ENCODE data around the gene TEX14. TPM values are rescaled to one million over a fixed set of nuclear protein-coding genes. Genes with fewer than 3 reads are reported as not detected.
A peak's percentile ranks its signal among the peaks of the same experiment; 100 is the strongest.

TEX14 gene
- total and polyA plus RNA-seq, 2 experiments from 2014 or later, result 0.15 TPM; not detected in 1

DNA sequence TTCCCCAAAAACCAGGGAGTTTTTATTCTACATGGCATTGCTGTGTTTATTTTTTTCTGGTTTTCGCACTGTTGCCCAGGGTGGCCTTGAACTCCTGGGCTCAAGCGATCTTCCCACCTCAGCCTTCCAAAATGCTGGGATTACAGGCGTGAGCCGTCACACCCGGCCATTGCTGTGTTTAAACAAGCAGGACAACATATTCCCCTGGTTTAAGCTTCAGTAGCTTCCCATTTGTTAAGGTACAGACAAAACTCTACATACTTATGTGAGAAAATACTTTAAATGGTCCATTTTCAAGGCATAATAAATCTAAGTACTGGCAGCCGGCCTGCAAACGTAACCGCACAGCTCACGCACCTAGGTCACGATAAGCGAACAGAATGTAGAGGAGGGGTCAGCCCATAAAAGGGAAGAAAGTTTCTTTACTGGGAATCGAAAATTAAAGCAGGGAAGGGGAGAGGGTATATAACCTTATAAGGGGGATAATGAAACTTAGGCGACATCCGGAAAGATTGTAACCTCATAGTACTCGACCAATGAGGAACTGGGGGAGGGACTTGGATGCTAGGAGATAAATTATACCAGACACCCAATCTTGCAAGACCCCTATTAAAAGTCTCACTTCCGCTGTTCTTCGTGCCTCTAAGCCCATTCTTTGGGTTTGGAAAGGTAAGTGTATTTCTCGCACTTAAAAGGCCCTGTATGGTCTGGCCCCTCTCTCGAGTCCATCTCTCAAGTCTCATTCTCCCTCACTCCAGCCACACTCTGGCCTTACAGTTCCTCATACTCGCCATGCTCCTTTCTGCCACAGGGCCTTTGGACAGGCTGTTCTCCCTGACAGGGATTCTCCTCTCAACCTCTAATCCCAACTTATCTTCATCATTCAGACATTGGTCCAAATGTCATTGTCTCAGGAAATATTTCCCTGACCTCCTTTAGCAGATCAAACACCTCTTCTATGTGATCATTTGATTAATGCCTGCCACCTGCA, 59.2 kb downstream of the TEX14 start:
- TF ChIP-seq EZH2 (IDR thresholded peaks at IDR 0.05; ENCODE audit: insufficient read depth, poor library complexity, severe bottlenecking) (no peak), EZH2phosphoT487 (IDR thresholded peaks at IDR 0.05; ENCODE audit: insufficient read depth, low read depth) (no peak)
- Histone ChIP-seq H3K9ac (peak overlapping the region; percentile 91), H4K20me1 (ENCODE audit: insufficient read depth) (no peaks in the 10 kb centered on the region), H3K4me2 (ENCODE audit: unreplicated experiment) (peak overlapping the region; percentile 89), H3K79me2 (ENCODE audit: insufficient read depth) (no peaks in the 10 kb centered on the region), H3K4me1 (ENCODE audit: insufficient read depth) (0 out of 2 replicates have a peak, but pooled peaks cover 7% of the 10 kb centered on the region), H3K9me3 (ENCODE audit: low read depth) (no peaks in the 10 kb centered on the region), H3K27ac (peak overlapping the region; percentile 94), H3K4me3 (peak overlapping the region; percentile 67), H3K36me3 (ENCODE audit: low read depth) (no peaks in the 10 kb centered on the region), H3K9me2 (ENCODE audit: insufficient read depth) (no peaks in the 10 kb centered on the region), H3K27me3 (replicated peaks; ENCODE audit: insufficient read depth) (no peaks in the 10 kb centered on the region), H2AFZ (peak overlapping the region; percentile 100), H3F3A (ENCODE audit: insufficient read depth) (peaks cover 20% of the 10 kb centered on the region)
- in situ Hi-C loops (cut with MboI), result no loop called here
- 84 to 85% methylated on average over 20 of the region's 20 CpGs for WGBS, 2 experiments (ENCODE audit: low coverage in 1 of 2, low lambda C conversion rate in 2 of 2, missing lambda C conversion rate in 2 of 2)
- no peak for DNase-seq

DNA sequence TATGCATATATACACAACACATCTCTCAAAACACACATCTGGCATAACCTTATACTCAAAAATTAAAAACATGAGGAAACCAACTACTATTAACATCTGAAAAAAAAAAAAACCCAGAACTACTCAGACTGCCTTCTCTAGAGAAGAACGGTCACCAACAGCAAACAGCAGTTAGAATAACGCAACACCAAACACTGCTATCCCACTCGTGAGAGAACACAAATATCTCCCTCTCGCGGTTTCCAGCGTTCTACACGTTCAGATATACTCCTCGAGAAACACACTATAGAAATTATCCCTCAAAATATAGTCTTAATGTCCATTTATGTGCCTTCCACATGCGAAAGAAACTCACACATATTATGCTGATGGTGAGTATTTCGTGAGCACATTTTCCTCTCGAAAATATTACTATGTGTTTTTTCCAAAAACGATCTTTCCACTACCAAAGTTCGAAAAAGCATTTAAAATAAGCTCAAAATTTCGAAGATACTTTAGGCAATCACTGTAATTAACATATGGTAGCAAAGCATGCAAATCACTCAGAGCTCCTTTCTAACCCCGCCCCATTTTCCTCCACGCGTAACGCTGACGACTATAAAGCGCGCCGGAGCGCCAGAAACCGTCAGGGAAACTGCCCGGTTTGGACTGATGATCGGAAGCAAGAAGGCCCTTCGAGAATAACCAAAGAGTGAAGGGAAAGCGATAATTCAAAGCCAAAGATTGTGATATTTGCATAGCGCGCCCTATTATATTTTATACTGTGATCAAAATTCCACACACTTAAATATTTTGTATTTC, 60.1 kb downstream of the TEX14 start:
- TF ChIP-seq EZH2 (IDR thresholded peaks at IDR 0.05; ENCODE audit: insufficient read depth, poor library complexity, severe bottlenecking), result no peak
- TF ChIP-seq EZH2phosphoT487 (IDR thresholded peaks at IDR 0.05; ENCODE audit: insufficient read depth, low read depth), result no peak
- Histone ChIP-seq H3K9ac (peak overlapping the region; percentile 91), H2AFZ (peak overlapping the region; percentile 100), H3K9me2 (ENCODE audit: insufficient read depth) (no peaks in the 10 kb centered on the region), H4K20me1 (ENCODE audit: insufficient read depth) (no peaks in the 10 kb centered on the region), H3K4me3 (peak overlapping the region; percentile 67), H3K79me2 (ENCODE audit: insufficient read depth) (no peaks in the 10 kb centered on the region), H3K36me3 (ENCODE audit: low read depth) (no peaks in the 10 kb centered on the region), H3K27me3 (replicated peaks; ENCODE audit: insufficient read depth) (no peaks in the 10 kb centered on the region), H3K9me3 (ENCODE audit: low read depth) (no peaks in the 10 kb centered on the region), H3K4me2 (ENCODE audit: unreplicated experiment) (peak overlapping the region; percentile 89), H3K27ac (peak overlapping the region; percentile 94), H3F3A (ENCODE audit: insufficient read depth) (peaks cover 20% of the 10 kb centered on the region), H3K4me1 (ENCODE audit: insufficient read depth) (0 out of 2 replicates have a peak, but pooled peaks cover 7% of the 10 kb centered on the region)
- DNase-seq, result peak; percentile 98
- in situ Hi-C loops (cut with MboI), result no loop called here
- 2% methylated on average over 30 of the region's 30 CpGs for WGBS, 2 experiments (ENCODE audit: low coverage in 1 of 2, low lambda C conversion rate in 2 of 2, missing lambda C conversion rate in 2 of 2)

- H3K9ac ChIP-seq, result peak overlapping the region; percentile 91
These were observed 60.8 kb downstream of the TEX14 start for GRCh38 chr17:58630883-58631522.

DNA sequence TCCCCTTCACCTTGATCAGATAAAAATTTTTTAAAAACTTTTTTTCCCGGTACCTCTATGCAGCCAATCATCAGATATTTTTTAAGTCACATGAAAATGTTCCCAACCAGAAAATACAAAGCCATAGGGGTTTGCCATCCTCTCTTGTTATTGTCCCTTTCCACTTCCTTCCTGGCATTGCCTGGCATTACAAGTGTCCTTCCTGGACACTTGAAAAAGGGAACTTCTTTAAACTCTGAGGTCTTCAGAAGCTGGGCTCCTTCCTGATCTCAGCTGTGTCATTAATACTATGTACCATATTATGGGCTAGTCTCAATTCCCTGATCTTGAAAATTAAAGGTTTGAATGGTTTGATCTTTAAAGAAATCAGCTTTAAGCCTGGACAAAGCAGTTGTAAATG, 64.9 kb downstream of the TEX14 start:
- H3K4me2 ChIP-seq (ENCODE audit: unreplicated experiment), result no peak overlapping the region
- no peaks in the 10 kb centered on the region for H3K9me2 ChIP-seq (ENCODE audit: insufficient read depth)
- peaks cover 17% of the 10 kb centered on the region for H3F3A ChIP-seq (ENCODE audit: insufficient read depth)
- H3K4me1 ChIP-seq (ENCODE audit: insufficient read depth), result 0 out of 2 replicates have a peak, but pooled peaks cover 7% of the 10 kb centered on the region
- in situ Hi-C loops (cut with MboI), result no loop called here
- H3K27ac ChIP-seq, result no peak overlapping the region
- no peak for DNase-seq
- 81 to 96% methylated on average over 1 of the region's 1 CpG for WGBS, 2 experiments (ENCODE audit: low coverage in 1 of 2, low lambda C conversion rate in 2 of 2, missing lambda C conversion rate in 2 of 2)
- H3K9me3 ChIP-seq (ENCODE audit: low read depth), result no peaks in the 10 kb centered on the region
- H3K27me3 ChIP-seq (replicated peaks; ENCODE audit: insufficient read depth), result no peaks in the 10 kb centered on the region
- H2AFZ ChIP-seq, result no peak overlapping the region
- H3K4me3 ChIP-seq, result no peak overlapping the region
- TF ChIP-seq EZH2 (IDR thresholded peaks at IDR 0.05; ENCODE audit: insufficient read depth, poor library complexity, severe bottlenecking) (no peak), EZH2phosphoT487 (IDR thresholded peaks at IDR 0.05; ENCODE audit: insufficient read depth, low read depth) (no peak)
- H3K36me3 ChIP-seq (ENCODE audit: low read depth), result no peaks in the 10 kb centered on the region
- no peaks in the 10 kb centered on the region for H3K79me2 ChIP-seq (ENCODE audit: insufficient read depth)
- H4K20me1 ChIP-seq (ENCODE audit: insufficient read depth), result no peaks in the 10 kb centered on the region
- no peak overlapping the region for H3K9ac ChIP-seq

More at GRCh38 chr17:58630883-58631522, 60.8 kb downstream of the TEX14 start:
- Histone ChIP-seq H4K20me1 (ENCODE audit: insufficient read depth) (no peaks in the 10 kb centered on the region), H3K4me2 (ENCODE audit: unreplicated experiment) (peak overlapping the region; percentile 89), H3K27ac (peak overlapping the region; percentile 94), H3K79me2 (ENCODE audit: insufficient read depth) (no peaks in the 10 kb centered on the region), H3K9me2 (ENCODE audit: insufficient read depth) (no peaks in the 10 kb centered on the region), H3K4me1 (ENCODE audit: insufficient read depth) (0 out of 2 replicates have a peak, but pooled peaks cover 7% of the 10 kb centered on the region), H3K27me3 (replicated peaks; ENCODE audit: insufficient read depth) (no peaks in the 10 kb centered on the region), H3F3A (ENCODE audit: insufficient read depth) (peaks cover 20% of the 10 kb centered on the region), H3K4me3 (peak overlapping the region; percentile 67), H2AFZ (peak overlapping the region; percentile 100), H3K9me3 (ENCODE audit: low read depth) (no peaks in the 10 kb centered on the region), H3K36me3 (ENCODE audit: low read depth) (no peaks in the 10 kb centered on the region)
- 10 to 14% methylated on average over 10 of the region's 10 CpGs for WGBS, 2 experiments (ENCODE audit: low coverage in 1 of 2, low lambda C conversion rate in 2 of 2, missing lambda C conversion rate in 2 of 2)
- peak; percentile 77 for DNase-seq
- TF ChIP-seq EZH2phosphoT487 (IDR thresholded peaks at IDR 0.05; ENCODE audit: insufficient read depth, low read depth) (no peak), EZH2 (IDR thresholded peaks at IDR 0.05; ENCODE audit: insufficient read depth, poor library complexity, severe bottlenecking) (no peak)
- in situ Hi-C loops (cut with MboI), result no loop called here

Data from GM23248 (cell line).